Chondrocyte (in vitro differentiated cells): ENCODE results near the gene UGCG. TPM values are rescaled to one million over a fixed set of nuclear protein-coding genes. Genes with fewer than 3 reads are reported as not detected.
A peak's percentile ranks its signal among the peaks of the same experiment; 100 is the strongest.

Experiments used
- DNase-seq: peaks from one replicate; pipeline ENCODE4 v3.0.0; 2021; ENCODE audit warnings: mixed read lengths, low spot score
- H3K27ac Mint-ChIP-seq: one replicate; pipeline ENCODE4 v1.8.0; 2021; ENCODE audit warnings: mild to moderate bottlenecking, moderate library complexity, mixed read lengths; ENCODE audit not compliant: unreplicated experiment
- H3K27me3 Mint-ChIP-seq: 2 replicates; pipeline ENCODE4 v1.8.0; 2021; ENCODE audit warnings: low read depth, mixed read lengths
- H3K36me3 Mint-ChIP-seq: 2 replicates; pipeline ENCODE4 v1.8.0; 2021; ENCODE audit warnings: low read depth, mixed read lengths
- H3K4me1 Mint-ChIP-seq: 2 replicates; pipeline ENCODE4 v1.8.0; 2021; ENCODE audit warnings: low read depth, mild to moderate bottlenecking, mixed read lengths
- H3K4me3 Mint-ChIP-seq: one replicate; pipeline ENCODE4 v1.8.0; 2021; ENCODE audit warnings: mild to moderate bottlenecking, moderate library complexity, mixed read lengths; ENCODE audit not compliant: unreplicated experiment
- H3K9me3 Mint-ChIP-seq: 2 replicates; pipeline ENCODE4 v1.8.0; 2021; ENCODE audit warnings: low read depth, mixed read lengths
- total RNA-seq: library from RNA; stranded (reverse); gene quantifications from 3 replicates; pipeline ENCODE4 v1.2.1, GENCODE V29; 2021
- TF ChIP-seq, protein P1 (sequence below): fragments of 200-600 bp; sonication (generic); IDR thresholded peaks from 2 replicates; pipeline ENCODE4 v1.5.0; 2021; ENCODE audit warnings: antibody characterized with exemption, mild to moderate bottlenecking, moderate library complexity

The UGCG gene
- total RNA-seq, 1 donor from 2014 or later: 30.9 TPM

DNA sequence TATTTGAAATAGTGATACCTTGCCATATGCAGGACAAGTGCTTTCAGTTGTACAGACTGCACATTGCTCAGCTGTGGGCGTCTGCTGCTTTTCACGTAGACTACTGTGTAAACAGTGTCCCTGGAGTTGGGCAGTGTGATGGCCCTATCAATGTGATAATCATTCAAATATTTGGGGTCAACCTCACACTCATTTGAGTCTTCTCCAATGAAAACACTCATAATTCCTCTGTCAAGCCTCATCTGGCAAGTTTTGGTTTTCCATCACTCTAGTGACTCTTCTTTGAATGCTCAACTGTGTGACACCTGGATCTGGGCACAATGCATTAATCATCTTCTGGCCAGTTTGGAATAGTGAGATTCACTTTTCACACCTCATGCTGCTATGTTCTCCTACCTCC is 64.4 kb downstream of the UGCG start:
- H3K27ac Mint-ChIP-seq: peak overlapping the region; percentile 62
- TF ChIP-seq, protein P1, sequence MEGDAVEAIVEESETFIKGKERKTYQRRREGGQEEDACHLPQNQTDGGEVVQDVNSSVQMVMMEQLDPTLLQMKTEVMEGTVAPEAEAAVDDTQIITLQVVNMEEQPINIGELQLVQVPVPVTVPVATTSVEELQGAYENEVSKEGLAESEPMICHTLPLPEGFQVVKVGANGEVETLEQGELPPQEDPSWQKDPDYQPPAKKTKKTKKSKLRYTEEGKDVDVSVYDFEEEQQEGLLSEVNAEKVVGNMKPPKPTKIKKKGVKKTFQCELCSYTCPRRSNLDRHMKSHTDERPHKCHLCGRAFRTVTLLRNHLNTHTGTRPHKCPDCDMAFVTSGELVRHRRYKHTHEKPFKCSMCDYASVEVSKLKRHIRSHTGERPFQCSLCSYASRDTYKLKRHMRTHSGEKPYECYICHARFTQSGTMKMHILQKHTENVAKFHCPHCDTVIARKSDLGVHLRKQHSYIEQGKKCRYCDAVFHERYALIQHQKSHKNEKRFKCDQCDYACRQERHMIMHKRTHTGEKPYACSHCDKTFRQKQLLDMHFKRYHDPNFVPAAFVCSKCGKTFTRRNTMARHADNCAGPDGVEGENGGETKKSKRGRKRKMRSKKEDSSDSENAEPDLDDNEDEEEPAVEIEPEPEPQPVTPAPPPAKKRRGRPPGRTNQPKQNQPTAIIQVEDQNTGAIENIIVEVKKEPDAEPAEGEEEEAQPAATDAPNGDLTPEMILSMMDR: no peak
- H3K4me3 Mint-ChIP-seq: no peak overlapping the region
- no peaks in the 10 kb centered on the region for H3K36me3 Mint-ChIP-seq
- H3K27me3 Mint-ChIP-seq: no peaks in the 10 kb centered on the region
- peaks cover 53% of the 10 kb centered on the region for H3K4me1 Mint-ChIP-seq
- peaks cover 3% of the 10 kb centered on the region for H3K9me3 Mint-ChIP-seq
- no peak for DNase-seq

DNA sequence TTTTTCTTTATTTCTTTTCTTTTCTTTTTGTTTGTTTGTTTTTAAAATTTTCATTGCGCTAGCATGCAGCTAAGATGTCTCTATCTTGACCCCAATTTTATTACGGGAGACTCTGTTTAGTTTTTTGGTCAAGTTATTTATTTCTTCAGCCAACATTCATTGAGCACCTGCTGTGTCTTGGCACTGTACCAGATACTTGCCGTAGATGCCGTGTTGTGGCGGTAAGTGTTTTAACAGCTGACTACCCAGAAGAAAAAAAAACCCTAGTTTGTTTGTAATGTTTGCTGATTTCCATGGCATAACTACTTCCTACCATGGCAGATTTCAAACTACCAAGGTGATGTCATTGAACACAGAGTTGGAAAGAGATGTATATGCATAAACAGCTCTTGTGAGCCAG is 65.0 kb downstream of the UGCG start:
- TF ChIP-seq, protein P1: no peak
- no peak overlapping the region for H3K4me3 Mint-ChIP-seq
- no peaks in the 10 kb centered on the region for H3K27me3 Mint-ChIP-seq
- peak overlapping the region; percentile 62 for H3K27ac Mint-ChIP-seq
- peaks cover 3% of the 10 kb centered on the region for H3K9me3 Mint-ChIP-seq
- peaks cover 55% of the 10 kb centered on the region for H3K4me1 Mint-ChIP-seq
- DNase-seq: no peak
- no peaks in the 10 kb centered on the region for H3K36me3 Mint-ChIP-seq

- DNase-seq: no peak
- TF ChIP-seq, protein P1: no peak
- Mint-ChIP-seq H3K36me3 (no peaks in the 10 kb centered on the region), H3K27ac (no peak overlapping the region), H3K4me1 (peaks cover 55% of the 10 kb centered on the region), H3K27me3 (no peaks in the 10 kb centered on the region), H3K9me3 (peaks cover 3% of the 10 kb centered on the region), H3K4me3 (no peak overlapping the region)
These were observed 65.4 kb downstream of the UGCG start for GRCh38 chr9:111962021-111962420.

- H3K4me1 Mint-ChIP-seq: peaks cover 37% of the 10 kb centered on the region
These were observed 67.4 kb downstream of the UGCG start for GRCh38 chr9:111963995-111964394.

DNA sequence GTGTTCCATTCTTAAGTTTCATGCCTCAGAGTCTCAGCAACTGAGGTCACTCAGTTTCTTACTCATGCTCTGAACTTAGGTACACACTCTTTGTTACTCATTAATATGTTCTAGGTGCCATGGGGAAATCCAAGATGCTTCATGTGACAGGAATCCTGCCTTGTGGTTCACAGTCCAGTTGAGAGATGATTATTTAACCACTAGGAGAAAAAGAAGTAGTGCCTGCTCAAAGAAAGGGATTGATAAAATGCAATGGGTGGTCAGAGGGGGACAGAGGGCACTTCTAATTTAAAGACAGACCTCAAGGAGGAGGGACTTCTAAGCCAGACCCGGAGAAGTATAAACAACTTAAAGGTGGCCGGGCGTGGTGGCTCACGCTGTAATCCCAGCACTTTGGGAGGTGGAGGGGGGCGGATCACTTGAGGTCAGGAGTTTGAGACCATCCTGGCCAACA is 69.0 kb downstream of the UGCG start:
- Mint-ChIP-seq H3K9me3 (peaks cover 3% of the 10 kb centered on the region), H3K4me1 (peaks cover 25% of the 10 kb centered on the region), H3K4me3 (no peak overlapping the region), H3K27me3 (no peaks in the 10 kb centered on the region), H3K36me3 (no peaks in the 10 kb centered on the region), H3K27ac (peak overlapping the region; percentile 60)
- DNase-seq: no peak
- TF ChIP-seq, protein P1: no peak

More at GRCh38 chr9:111963995-111964394, 67.4 kb downstream of the UGCG start:
- Mint-ChIP-seq H3K9me3 (peaks cover 3% of the 10 kb centered on the region), H3K36me3 (no peaks in the 10 kb centered on the region), H3K4me3 (no peak overlapping the region), H3K27me3 (no peaks in the 10 kb centered on the region), H3K27ac (no peak overlapping the region)
- TF ChIP-seq, protein P1: no peak
- no peak for DNase-seq
